Osteocyte (in vitro differentiated cells): ENCODE measurements around the gene ATP11A. TPM values are rescaled to one million over a fixed set of nuclear protein-coding genes. Genes with fewer than 3 reads are reported as not detected.

ENCODE experiments used
- DNase-seq: peaks from one replicate; pipeline ENCODE4 v3.0.0; 2021; ENCODE audit warnings: mixed read lengths; ENCODE audit not compliant: unreplicated experiment; ENCODE audit errors: extremely low spot score
- H3K27ac Mint-ChIP-seq: one replicate; pipeline ENCODE4 v1.8.0; 2021; ENCODE audit warnings: mild to moderate bottlenecking, mixed read lengths; ENCODE audit not compliant: unreplicated experiment
- H3K27me3 Mint-ChIP-seq: one replicate; pipeline ENCODE4 v1.8.0; 2021; ENCODE audit warnings: mixed read lengths; ENCODE audit not compliant: unreplicated experiment
- H3K36me3 Mint-ChIP-seq: one replicate; pipeline ENCODE4 v1.8.0; 2021; ENCODE audit warnings: mixed read lengths; ENCODE audit not compliant: unreplicated experiment
- H3K4me1 Mint-ChIP-seq: one replicate; pipeline ENCODE4 v1.8.0; 2021; ENCODE audit warnings: mixed read lengths; ENCODE audit not compliant: unreplicated experiment
- H3K4me3 Mint-ChIP-seq: one replicate; pipeline ENCODE4 v1.8.0; 2021; ENCODE audit warnings: mild to moderate bottlenecking, moderate library complexity, mixed read lengths; ENCODE audit not compliant: unreplicated experiment
- H3K9me3 Mint-ChIP-seq: one replicate; pipeline ENCODE4 v1.8.0; 2021; ENCODE audit warnings: mixed read lengths; ENCODE audit not compliant: unreplicated experiment
- total RNA-seq: library from RNA; stranded (reverse); gene quantifications from 2 replicates; pipeline ENCODE4 v1.2.1, GENCODE V29; 2021
- TF ChIP-seq, protein P1 (sequence below): fragments of 200-600 bp; sonication (generic); IDR thresholded peaks from 2 replicates; pipeline ENCODE4 v1.5.0; 2021; ENCODE audit warnings: antibody characterized with exemption, mild to moderate bottlenecking, moderate library complexity

The ATP11A gene
- total RNA-seq, 1 donor from 2014 or later, result 15.7 TPM

DNA sequence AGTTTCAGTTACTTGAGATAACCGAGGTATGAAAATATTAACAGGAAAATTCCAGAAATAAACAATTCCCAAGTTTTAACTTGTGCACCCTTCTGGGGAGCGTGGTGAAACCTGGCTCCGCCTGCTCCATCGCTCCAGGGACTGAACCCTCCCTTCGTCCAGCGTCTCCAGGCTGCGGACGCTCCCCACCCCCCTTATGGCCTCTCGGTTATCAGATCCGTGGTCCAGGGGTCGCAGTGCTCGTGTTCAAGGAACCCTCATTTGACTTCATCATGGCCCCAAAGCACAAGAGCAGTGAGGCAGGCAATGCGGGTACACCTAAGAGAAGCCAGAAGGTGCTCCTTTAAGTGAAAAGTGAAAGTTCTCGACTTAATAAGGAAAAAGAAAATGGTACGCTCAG, 71.1 kb downstream of the ATP11A start:
- no peak for DNase-seq
- no peak overlapping the region for H3K27ac Mint-ChIP-seq
- TF ChIP-seq, protein P1, sequence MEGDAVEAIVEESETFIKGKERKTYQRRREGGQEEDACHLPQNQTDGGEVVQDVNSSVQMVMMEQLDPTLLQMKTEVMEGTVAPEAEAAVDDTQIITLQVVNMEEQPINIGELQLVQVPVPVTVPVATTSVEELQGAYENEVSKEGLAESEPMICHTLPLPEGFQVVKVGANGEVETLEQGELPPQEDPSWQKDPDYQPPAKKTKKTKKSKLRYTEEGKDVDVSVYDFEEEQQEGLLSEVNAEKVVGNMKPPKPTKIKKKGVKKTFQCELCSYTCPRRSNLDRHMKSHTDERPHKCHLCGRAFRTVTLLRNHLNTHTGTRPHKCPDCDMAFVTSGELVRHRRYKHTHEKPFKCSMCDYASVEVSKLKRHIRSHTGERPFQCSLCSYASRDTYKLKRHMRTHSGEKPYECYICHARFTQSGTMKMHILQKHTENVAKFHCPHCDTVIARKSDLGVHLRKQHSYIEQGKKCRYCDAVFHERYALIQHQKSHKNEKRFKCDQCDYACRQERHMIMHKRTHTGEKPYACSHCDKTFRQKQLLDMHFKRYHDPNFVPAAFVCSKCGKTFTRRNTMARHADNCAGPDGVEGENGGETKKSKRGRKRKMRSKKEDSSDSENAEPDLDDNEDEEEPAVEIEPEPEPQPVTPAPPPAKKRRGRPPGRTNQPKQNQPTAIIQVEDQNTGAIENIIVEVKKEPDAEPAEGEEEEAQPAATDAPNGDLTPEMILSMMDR, result no peak
- H3K4me3 Mint-ChIP-seq, result no peak overlapping the region
- no peaks in the 10 kb centered on the region for H3K36me3 Mint-ChIP-seq
- no peaks in the 10 kb centered on the region for H3K9me3 Mint-ChIP-seq
- peaks cover 9% of the 10 kb centered on the region for H3K4me1 Mint-ChIP-seq
- no peaks in the 10 kb centered on the region for H3K27me3 Mint-ChIP-seq

DNA sequence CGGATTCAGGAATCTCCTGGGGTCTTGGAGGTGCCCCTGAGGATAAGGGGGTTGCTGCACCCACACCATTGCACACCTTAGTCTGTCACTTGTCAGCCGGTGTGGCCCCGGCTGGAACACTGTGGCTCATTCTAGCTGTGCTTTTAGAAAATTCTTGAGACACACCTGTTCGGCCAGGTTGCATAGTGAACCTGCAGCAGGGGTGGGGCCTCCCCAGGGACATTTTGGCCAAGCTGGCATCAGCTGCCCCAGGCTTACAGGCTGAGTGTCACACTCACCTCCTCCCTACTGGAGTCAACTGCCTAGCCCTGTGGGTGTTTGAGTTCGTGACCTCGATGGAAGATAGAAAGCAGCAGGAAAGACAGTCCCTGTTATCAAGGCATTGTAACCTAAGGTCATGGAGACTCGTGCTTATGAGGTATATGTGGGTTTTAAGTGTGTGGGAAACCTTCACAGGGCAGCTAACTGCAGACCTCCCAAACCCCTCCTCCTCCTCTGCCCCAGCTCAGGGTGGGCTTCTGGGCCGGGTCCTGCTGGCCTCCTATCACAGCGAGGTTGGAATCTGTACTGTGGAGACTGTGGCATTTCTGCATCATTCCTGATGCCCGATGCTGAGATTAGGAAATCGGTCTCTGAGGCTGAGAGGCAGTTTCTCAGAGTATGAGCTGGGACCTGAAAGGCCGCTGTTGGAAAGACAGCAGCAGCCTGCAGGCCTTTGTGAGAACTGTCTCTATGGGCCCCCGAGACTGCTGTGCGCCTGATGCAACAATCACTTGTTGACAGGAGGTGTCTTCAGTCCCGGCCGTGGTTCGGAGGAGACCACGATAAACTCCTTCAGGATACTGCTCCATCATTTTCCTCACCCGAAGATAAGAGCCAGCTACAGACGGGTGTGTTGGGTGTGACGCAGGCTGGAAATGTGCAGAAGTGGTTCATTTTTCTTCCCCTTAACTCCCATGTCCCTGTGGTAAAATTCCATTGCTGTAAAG, 72.2 kb downstream of the ATP11A start:
- H3K4me1 Mint-ChIP-seq, result peaks cover 7% of the 10 kb centered on the region
- H3K4me3 Mint-ChIP-seq, result no peak overlapping the region
- no peaks in the 10 kb centered on the region for H3K27me3 Mint-ChIP-seq
- TF ChIP-seq, protein P1, result no peak
- H3K36me3 Mint-ChIP-seq, result no peaks in the 10 kb centered on the region
- H3K27ac Mint-ChIP-seq, result no peak overlapping the region
- no peaks in the 10 kb centered on the region for H3K9me3 Mint-ChIP-seq
- DNase-seq, result no peak

DNA sequence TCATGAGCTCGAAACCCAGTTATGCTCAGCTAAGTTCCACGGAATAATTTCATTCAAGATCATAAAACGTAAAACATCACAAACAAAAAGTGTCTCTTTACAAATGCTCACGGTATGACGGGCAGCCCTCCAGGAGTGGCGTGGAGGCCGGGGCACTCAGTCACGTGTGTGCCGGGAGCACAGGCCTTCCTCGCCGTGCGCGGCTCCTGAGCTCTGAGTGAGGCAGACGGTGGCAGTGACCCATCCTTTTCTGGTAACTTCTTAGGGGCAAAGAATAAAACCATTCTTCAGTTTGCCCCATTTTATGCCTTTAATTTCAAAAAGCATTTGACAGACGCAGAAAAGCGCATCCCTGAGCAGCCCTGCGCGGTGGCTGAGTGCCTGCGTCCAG, 72.8 kb downstream of the ATP11A start:
- H3K27me3 Mint-ChIP-seq, result no peaks in the 10 kb centered on the region
- TF ChIP-seq, protein P1, result no peak
- DNase-seq, result no peak
- H3K4me1 Mint-ChIP-seq, result peaks cover under 1% of the 10 kb centered on the region
- no peak overlapping the region for H3K4me3 Mint-ChIP-seq
- H3K27ac Mint-ChIP-seq, result no peak overlapping the region
- H3K36me3 Mint-ChIP-seq, result no peaks in the 10 kb centered on the region
- H3K9me3 Mint-ChIP-seq, result no peaks in the 10 kb centered on the region

DNA sequence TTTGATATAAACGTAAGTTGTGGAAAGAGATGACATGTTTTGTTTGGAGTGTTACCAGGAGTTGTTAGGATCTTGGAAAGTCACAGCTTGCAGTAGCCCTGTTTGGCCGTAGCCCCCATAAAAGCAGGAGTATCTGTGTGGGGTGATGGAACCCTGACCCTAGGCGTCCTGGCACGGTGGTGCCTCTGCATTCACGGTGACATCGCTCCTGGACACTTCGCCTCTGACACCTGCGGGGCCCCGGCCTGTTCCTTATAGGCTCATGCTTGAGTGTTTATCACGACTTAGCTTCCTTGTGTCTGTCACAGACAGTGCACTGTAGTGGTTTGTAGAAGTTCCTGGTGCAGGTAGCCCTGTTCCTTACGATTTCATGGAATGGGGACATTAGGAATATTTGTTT, 74.2 kb downstream of the ATP11A start:
- H3K27me3 Mint-ChIP-seq, result no peaks in the 10 kb centered on the region
- H3K9me3 Mint-ChIP-seq, result no peaks in the 10 kb centered on the region
- TF ChIP-seq, protein P1, result no peak
- H3K27ac Mint-ChIP-seq, result no peak overlapping the region
- DNase-seq, result no peak
- no peak overlapping the region for H3K4me3 Mint-ChIP-seq
- H3K36me3 Mint-ChIP-seq, result peaks cover 2% of the 10 kb centered on the region
- no peaks in the 10 kb centered on the region for H3K4me1 Mint-ChIP-seq

- H3K27me3 Mint-ChIP-seq, result no peaks in the 10 kb centered on the region
- DNase-seq, result no peak
- peaks cover 2% of the 10 kb centered on the region for H3K36me3 Mint-ChIP-seq
- H3K9me3 Mint-ChIP-seq, result no peaks in the 10 kb centered on the region
- H3K27ac Mint-ChIP-seq, result no peak overlapping the region
- no peaks in the 10 kb centered on the region for H3K4me1 Mint-ChIP-seq
- H3K4me3 Mint-ChIP-seq, result no peak overlapping the region
- TF ChIP-seq, protein P1, result no peak
These were observed 75.2 kb downstream of the ATP11A start for GRCh38 chr13:112764864-112765561.
